ES-I3 (cell line): ENCODE measurements around the gene MYOC.
"Not testable (repeated sequence)": the region's sequence is repeated elsewhere in the genome, so short reads cannot be mapped to it uniquely, and the experiment has no call there.

Experiments used
- H3K36me3 ChIP-seq: 2 replicates; pipeline ENCODE4 v1.6.1; 2013; ENCODE audit warnings: mild to moderate bottlenecking, low read length, control low read depth, moderate library complexity; ENCODE audit not compliant: insufficient read depth
- H3K4me1 ChIP-seq: 2 replicates; pipeline ENCODE4 v1.6.1; 2013; ENCODE audit warnings: mild to moderate bottlenecking, control low read depth, low read length; ENCODE audit not compliant: insufficient read depth
- H3K9ac ChIP-seq: 2 replicates; pipeline ENCODE4 v1.6.1; 2013; ENCODE audit warnings: low read depth, mild to moderate bottlenecking, low read length, moderate library complexity
- H3K9me3 ChIP-seq: 2 replicates; pipeline ENCODE4 v1.6.1; 2013; ENCODE audit warnings: mild to moderate bottlenecking, low read length, moderate library complexity; ENCODE audit not compliant: control insufficient read depth, insufficient read depth

Gene MYOC

GRCh38 chr1:171606402-171606941 is 46.0 kb downstream of the MYOC start:
- H3K4me1 ChIP-seq = no peaks in the 10 kb centered on the region
- H3K36me3 ChIP-seq = no peaks in the 10 kb centered on the region
- no peak overlapping the region for H3K9ac ChIP-seq
- no peaks in the 10 kb centered on the region for H3K9me3 ChIP-seq

- H3K9me3 ChIP-seq, H3K9ac ChIP-seq, H3K36me3 ChIP-seq, H3K4me1 ChIP-seq: not testable (repeated sequence)
Measured at GRCh38 chr1:171603042-171603441, 49.4 kb downstream of the MYOC start.

- no peaks in the 10 kb centered on the region for H3K36me3 ChIP-seq
- no peaks in the 10 kb centered on the region for H3K4me1 ChIP-seq
- no peak overlapping the region for H3K9ac ChIP-seq
- no peaks in the 10 kb centered on the region for H3K9me3 ChIP-seq
Measured at GRCh38 chr1:171600862-171601261, 51.6 kb downstream of the MYOC start.

GRCh38 chr1:171600310-171600709 is 52.2 kb downstream of the MYOC start:
- H3K9ac ChIP-seq, H3K9me3 ChIP-seq, H3K36me3 ChIP-seq, H3K4me1 ChIP-seq: not testable (repeated sequence)

GRCh38 chr1:171597203-171597602 is 55.3 kb downstream of the MYOC start:
- Histone ChIP-seq H3K9ac (no peak overlapping the region), H3K4me1 (no peaks in the 10 kb centered on the region), H3K9me3 (no peaks in the 10 kb centered on the region), H3K36me3 (peaks cover 6% of the 10 kb centered on the region)

- H3K36me3 ChIP-seq = peaks cover 11% of the 10 kb centered on the region
- H3K4me1 ChIP-seq = no peaks in the 10 kb centered on the region
- no peaks in the 10 kb centered on the region for H3K9me3 ChIP-seq
- H3K9ac ChIP-seq = no peak overlapping the region
Measured at GRCh38 chr1:171596705-171597104, 55.8 kb downstream of the MYOC start.

GRCh38 chr1:171596119-171596518 is 56.4 kb downstream of the MYOC start:
- H3K36me3 ChIP-seq = peaks cover 16% of the 10 kb centered on the region
- no peaks in the 10 kb centered on the region for H3K9me3 ChIP-seq
- H3K9ac ChIP-seq = no peak overlapping the region
- no peaks in the 10 kb centered on the region for H3K4me1 ChIP-seq

GRCh38 chr1:171595324-171595723 is 57.2 kb downstream of the MYOC start:
- Histone ChIP-seq H3K4me1 (no peaks in the 10 kb centered on the region), H3K9me3 (no peaks in the 10 kb centered on the region), H3K36me3 (peaks cover 19% of the 10 kb centered on the region), H3K9ac (no peak overlapping the region)

GRCh38 chr1:171590022-171590421 is 62.5 kb downstream of the MYOC start:
- Histone ChIP-seq H3K4me1 (no peaks in the 10 kb centered on the region), H3K36me3 (peaks cover 24% of the 10 kb centered on the region), H3K9me3 (no peaks in the 10 kb centered on the region), H3K9ac (no peak overlapping the region)

- Histone ChIP-seq H3K36me3 (peaks cover 28% of the 10 kb centered on the region), H3K4me1 (no peaks in the 10 kb centered on the region), H3K9ac (no peak overlapping the region), H3K9me3 (no peaks in the 10 kb centered on the region)
Measured at GRCh38 chr1:171588230-171588629, 64.3 kb downstream of the MYOC start.

DNA sequence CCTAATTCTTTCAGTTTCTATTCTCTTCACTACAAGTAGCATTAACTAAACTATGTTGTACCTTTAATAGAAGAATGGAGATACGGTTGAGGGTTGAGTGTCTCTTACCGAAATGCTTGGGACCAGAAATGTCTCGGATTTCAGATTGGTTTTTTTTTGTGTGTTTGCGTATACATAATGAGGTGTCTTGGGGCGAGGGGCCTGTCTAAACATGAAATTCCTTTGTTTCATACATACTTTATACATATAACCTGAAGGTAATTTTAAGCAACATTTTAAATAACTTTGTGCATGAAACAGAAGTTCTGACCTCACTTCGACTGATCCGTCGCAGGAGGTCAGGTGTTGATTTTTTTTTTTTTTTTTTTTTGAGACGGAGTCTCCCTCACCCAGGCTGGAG is 66.8 kb downstream of the MYOC start:
- no peaks in the 10 kb centered on the region for H3K4me1 ChIP-seq
- peaks cover 14% of the 10 kb centered on the region for H3K36me3 ChIP-seq
- no peaks in the 10 kb centered on the region for H3K9me3 ChIP-seq
- H3K9ac ChIP-seq = no peak overlapping the region
